Retina (tissue), 1 donor: ENCODE data around the gene CLDN1.
A peak's percentile ranks its signal among the peaks of the same experiment; 100 is the strongest.

Experiments used
- DNase-seq: peaks from one replicate; pipeline ENCODE4 v3.0.0-alpha.2; 2016

CLDN1 gene, protein sequence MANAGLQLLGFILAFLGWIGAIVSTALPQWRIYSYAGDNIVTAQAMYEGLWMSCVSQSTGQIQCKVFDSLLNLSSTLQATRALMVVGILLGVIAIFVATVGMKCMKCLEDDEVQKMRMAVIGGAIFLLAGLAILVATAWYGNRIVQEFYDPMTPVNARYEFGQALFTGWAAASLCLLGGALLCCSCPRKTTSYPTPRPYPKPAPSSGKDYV

GRCh38 chr3:190321789-190322603 lies at the start of gene CLDN1:
TSS of gene CLDN1 (minus strand) at chr3:190322446. CDS start at chr3:190322206, 240 bp downstream.
- DNase-seq = peak; percentile 95

DNA sequence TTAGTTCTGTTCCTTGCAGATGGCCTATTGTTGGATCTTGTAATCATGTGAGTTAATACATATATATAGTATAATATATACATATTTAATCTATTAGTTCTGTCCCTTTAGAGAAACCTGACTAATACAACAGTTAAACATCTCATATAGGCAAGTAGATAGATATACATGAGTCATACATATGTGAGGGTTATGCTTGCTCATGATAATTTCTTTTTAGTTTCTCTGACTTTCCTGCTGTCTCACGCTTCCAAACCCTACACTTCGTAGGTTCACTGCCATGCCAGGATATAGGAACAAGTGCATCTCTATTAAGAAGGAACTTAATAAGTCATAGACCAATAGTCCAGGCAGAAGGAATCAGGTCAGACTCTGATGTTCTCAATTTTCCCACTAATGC lies 48.9 kb upstream of the CLDN1 start:
- no peak for DNase-seq

- no peak for DNase-seq
Observed at GRCh38 chr3:190370369-190370768, 48.1 kb upstream of the CLDN1 start.

DNA sequence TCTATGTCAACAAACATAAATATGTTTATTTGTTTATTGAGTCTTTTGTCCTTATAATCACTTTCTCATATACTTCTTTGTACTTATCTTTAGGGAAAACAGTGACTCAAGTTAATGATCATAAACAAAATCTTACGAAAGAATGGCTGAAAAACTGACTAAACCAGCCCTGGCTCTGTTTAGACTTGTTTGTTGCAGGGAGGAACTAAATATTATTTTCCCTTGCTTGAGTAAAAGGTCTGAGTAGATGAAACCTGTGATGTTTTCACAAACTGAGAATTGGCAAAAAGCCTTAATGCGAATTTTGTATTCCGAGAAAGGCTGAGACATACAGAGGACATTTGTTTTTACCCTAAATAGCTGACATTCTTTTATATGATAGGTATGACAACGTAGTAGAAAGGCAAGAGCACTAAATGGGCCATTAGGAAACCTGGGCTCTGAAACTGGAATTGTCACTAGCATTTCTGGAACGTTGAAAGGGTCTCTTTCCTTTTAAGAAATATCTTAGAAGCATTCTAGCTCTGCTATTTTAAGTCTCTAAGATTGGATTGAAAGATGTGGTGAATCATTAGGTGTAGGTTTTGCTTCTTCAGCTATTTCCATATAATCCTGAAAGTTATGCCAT lies 47.5 kb upstream of the CLDN1 start:
- no peak for DNase-seq

DNA sequence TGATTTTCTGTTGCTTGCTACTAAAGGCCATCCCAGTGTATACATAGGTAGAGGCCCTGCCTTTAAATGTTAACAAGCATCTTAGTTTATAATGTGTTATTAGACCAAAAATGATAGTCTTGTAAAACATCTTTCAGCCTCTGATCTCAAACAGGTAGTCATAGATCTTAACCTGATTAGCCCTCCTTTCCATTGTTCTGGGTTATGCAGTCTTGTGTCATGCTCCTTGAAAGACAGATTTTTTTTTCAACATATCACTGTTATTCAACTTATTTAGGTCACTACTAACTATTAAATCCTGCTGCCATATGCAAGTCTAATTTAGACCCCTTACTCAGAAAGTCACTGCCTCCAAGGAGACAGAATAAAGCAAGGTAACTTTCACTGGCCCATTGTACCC lies 46.6 kb upstream of the CLDN1 start:
- DNase-seq = no peak

GRCh38 chr3:190366133-190366532 lies 43.9 kb upstream of the CLDN1 start:
- DNase-seq = no peak

DNA sequence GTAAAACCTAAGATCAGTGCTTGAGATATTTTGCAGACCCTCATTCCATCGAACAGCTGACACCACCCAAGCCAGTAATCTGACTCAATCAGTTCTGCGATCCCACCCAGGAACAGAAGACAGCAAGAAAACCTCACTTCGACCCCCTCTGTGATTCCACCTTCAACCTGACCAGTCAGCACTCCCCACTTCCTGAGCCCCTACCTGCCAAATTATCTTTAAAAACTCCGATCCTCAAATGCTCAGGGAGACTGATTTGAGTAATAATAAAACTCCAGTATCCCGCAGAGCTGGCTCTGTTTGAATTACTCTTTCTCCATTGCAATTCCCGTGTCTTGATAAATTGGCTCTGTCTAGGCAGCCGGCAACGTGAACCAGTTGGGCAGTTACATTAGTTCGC lies 40.0 kb upstream of the CLDN1 start:
- no peak for DNase-seq

- DNase-seq = no peak
Observed at GRCh38 chr3:190361791-190362190, 39.5 kb upstream of the CLDN1 start.

- no peak for DNase-seq
Observed at GRCh38 chr3:190360228-190360627, 38.0 kb upstream of the CLDN1 start.

- DNase-seq = no peak
Observed at GRCh38 chr3:190359813-190360212, 37.6 kb upstream of the CLDN1 start.

DNA sequence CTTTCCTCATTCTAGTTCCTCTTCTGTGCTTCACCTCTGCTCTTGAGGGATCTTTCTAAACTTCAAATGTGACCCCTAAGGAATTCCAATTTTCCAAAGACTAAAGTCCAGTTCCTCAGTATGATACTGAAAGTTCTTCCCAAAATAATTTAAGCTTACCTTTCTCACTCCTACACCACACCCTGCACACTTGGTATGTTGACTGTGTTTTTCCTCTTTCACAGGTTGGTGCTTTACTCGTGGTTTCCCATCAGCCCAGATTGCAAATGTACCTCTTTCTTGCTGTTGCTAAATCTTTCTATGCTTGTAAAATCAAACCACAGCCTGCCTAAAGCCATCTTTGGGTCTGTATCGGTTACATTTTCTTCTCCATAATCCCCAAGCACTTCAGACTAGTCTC lies 35.2 kb upstream of the CLDN1 start:
- DNase-seq = no peak

- DNase-seq = no peak
Observed at GRCh38 chr3:190356246-190356645, 34.0 kb upstream of the CLDN1 start.

DNA sequence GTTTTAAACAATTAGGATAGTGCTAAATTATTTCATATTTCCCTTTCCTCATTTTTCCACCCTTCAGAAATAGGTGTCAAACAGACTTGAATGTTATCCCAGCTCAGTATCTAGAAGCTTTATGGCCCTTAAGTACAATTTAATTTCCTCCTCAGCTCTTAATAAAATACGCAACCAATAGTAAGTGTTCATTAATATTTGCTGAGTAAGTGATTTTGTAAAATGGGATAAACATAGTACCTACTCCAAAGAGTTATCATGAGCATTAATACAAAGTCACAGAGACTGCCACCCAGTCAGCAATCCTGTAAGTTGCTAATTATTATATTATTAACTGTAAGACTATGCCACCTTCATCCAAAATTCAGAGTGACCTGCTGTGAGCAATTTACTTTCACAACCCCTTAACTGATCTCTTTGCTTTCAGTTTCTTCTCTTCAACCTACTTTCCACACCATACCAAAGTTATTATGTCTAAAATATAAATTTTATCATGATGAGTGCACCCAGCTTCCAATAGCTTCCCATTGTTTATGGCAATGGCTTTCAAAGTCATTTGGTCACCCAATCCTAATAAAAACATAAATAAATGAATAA lies 30.7 kb upstream of the CLDN1 start:
- DNase-seq = no peak

GRCh38 chr3:190346541-190346940 lies 24.3 kb upstream of the CLDN1 start:
- DNase-seq = no peak

DNA sequence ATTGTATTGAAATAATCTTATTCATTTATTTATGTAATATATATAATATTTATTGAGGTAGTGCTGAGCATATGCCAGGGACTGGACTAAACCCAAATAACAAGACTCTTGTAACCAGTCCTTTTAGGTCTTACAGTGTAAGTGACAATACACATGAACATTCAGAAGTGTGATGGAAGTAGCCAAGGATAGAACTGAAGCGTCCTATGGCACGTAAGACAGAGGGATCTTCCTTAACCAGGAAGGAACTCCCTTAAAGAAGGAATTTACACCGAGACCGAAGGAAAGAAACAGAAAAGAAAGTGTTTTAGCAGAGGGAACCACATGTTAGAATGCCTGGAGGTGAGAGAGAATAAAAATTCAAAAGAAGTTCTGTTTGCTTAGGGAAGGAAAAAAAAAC lies 23.6 kb upstream of the CLDN1 start:
- DNase-seq = no peak

DNA sequence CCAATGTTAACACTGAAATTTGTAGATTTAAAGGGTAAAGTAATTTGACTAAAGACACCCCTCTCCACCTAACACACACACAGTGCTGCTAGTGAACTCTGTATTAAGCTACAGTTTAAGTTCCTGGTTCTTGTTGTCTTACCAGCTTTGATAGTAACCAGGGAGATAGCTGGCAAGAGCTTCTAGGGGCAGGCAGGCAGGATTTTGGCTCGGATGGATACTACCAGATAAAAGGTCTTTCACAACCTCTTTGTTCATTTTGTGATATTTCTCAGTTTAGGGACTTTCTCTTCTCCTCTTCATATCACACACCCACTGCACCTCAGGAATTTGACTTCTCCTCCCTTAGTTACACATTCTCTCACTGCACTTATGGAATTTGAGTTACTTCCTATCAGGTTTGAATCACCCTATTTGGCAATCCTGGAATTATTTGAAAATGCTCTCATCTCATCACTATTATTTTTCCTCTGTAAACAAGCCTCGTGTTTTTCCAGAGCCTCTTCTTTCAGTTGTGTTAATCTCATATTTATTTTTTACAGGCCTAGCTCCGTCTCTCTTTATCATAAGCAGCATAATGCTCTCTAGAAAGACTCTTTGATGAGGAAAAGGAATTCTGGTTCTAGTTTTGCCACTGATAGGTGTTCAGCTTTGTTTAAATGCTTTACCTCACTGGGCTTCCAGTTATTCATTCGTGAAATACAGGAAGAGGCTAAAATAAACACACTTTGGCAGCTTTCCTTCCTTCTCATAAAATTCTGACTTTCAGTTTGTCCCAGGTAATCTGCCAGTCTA lies 23.0 kb upstream of the CLDN1 start:
- DNase-seq = no peak

GRCh38 chr3:190340071-190340470 lies 17.8 kb upstream of the CLDN1 start:
- no peak for DNase-seq

DNA sequence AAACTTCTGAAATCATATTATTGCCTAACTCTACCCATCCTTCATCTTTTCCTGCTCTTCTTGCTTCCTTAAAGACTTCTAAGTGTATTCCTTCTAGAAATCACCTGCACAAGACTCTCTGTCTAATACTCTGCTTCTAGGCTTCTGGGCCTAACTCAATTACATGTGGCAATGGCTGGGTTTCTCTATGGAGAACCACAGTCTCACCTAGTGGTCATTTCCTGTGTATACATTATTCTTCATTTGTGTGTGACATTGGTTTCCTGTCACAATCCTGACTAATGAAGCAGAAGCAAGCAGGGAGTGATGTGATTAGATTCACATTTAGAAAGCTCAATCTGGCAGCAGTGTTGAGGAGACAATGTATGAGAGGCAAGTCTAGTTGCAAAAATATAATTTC lies 16.9 kb upstream of the CLDN1 start:
- DNase-seq = no peak

DNA sequence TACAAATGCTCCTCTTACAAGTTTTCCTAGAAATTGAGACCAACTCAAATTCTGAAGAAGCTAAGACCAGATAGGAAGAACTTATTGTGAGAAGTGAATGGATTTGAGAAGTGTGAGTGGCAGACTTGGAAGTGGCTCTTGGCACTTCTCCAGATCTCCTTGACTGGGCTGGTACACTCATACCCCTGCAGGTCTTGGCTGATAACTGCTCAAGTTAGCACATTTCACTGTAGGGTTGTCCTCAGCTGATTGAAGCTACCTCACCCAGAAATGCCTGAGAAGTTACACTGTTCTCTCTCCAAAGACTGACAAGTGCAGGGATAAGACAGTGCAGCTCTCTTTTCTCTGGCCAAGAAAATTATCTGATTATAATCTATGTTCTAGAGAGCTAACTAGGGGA lies 16.5 kb upstream of the CLDN1 start:
- DNase-seq = no peak

DNA sequence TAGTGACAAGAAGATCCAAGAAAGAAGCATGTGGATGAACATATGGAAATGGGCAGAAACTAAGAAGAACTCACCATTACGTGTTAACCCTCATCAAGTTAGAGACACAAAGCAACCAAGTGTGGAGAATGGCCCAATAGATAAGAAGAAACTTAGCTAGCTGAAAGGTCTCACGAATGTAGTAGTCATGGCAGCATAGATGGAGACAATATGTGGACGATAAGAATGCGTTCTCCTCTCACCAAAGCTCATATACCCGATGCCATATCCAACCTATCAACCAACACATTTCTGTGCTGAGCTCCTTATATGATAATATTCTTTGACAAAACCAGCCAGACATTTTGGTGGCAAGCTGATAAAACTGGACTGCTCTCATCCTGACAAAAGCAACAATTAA lies 15.1 kb upstream of the CLDN1 start:
- DNase-seq = no peak

DNA sequence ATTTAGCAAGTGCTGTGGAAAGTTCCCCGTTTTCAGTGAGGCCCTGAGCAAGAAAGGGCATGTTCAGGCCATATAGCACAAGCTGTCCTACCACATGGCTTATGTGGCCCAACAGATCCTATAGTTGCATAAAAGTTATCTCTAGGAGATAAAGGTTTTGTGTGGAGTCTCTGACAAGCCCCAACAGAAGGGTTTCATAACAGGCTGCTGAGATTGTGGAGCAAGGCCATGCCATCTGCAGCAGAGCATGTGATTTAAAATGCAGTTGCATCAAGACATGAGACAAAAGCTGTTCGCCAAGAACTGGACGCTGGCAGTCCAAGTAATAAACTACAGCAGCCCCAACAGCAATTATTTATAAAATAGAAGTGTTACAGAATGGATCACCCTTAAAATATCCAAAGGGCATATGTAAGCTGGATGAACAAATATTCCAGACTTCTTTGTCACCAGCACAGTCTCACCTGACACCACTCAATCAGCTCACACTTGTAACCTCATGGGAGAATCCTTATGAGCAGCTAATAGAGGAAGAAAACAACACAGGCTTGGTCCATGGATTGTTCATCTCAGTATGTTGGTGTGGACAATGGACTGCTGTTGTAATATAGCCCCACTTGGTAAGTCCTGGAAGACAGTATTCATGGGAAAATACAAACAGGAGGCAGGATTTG lies 14.4 kb upstream of the CLDN1 start:
- no peak for DNase-seq

DNA sequence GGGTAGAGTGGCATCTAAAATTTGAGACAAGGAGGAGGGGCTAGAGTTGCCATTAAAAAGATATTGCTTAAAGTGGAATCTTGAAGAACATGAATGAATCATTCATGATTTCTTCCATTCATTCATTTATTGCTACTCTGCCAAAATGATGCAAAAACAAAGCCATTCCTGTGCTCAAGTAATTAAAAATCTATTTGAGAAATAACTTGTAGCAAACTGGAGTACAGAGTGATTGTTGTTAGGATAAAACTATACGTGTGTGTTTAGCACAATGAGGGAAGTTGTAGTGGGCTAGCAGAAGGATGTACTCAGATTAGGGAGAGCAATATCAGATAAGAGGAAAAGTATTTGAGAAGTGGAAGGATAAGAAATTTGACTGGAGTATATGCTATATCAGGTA lies 11.7 kb upstream of the CLDN1 start:
- DNase-seq = no peak
